Mucosa of descending colon (tissue), 3 donors: ENCODE results near the gene MINDY3. TPM values are rescaled to one million over a fixed set of nuclear protein-coding genes. Genes with fewer than 3 reads are reported as not detected.

Experiments used
- ATAC-seq: fragments of 200-7000 bp; cut with Tn5 transposase; one replicate; pipeline ENCODE4 v1.9.1; 2020; ENCODE audit warnings: mild to moderate bottlenecking, moderate library complexity
- DNase-seq, 3 donors: peaks; one replicate each; pipeline ENCODE4 v3.0.0-alpha.2; 2020
- H3K36me3 ChIP-seq: fragments of 200-600 bp; one replicate; pipeline ENCODE4 v1.8.0; 2021; ENCODE audit warnings: low read depth, mild to moderate bottlenecking
- H3K4me1 ChIP-seq: fragments of 200-600 bp; one replicate; pipeline ENCODE4 v1.8.0; 2021; ENCODE audit warnings: low read depth, mild to moderate bottlenecking
- H3K4me3 ChIP-seq: fragments of 200-600 bp; one replicate; pipeline ENCODE4 v1.8.0; 2021; ENCODE audit warnings: mild to moderate bottlenecking
- H3K9me3 ChIP-seq: fragments of 200-600 bp; one replicate; pipeline ENCODE4 v1.8.0; 2021; ENCODE audit warnings: mild to moderate bottlenecking
- CTCF ChIP-seq: fragments of 200-600 bp; IDR thresholded peaks from one replicate; pipeline ENCODE4 v1.8.0; 2022; ENCODE audit warnings: antibody characterized with exemption, mild to moderate bottlenecking
- intact Hi-C, 2 donors: fragments of 100-400 bp; cut with DNase I in 1 of 2; cut with micrococcal nuclease in 1 of 2; formaldehyde crosslinking; loops; one replicate each; pipeline versions ENCODE4 v1.11.0 to v1.11.1; 2022; cut with DNase I, micrococcal nuclease
- total RNA-seq, 3 donors: library from RNA; stranded (reverse); fragmentation: NEBNext Ultra II Directional in 2 of 3; extraction: Animal tissue kit (Norgen Biotek cat#: 25700) in 2 of 3; gene quantifications; one replicate each; pipeline versions ENCODE4 v1.2.1 to v1.2.4, GENCODE V29; 2021 to 2023
- donor health status: DM: no; HTN: no; CAD: no; lungs with moderate emphysema.
- donor health status: DM: no; HTN: no; CAD: no.
- donor health status: DM: no; HTN: yes; CAD: no.

The MINDY3 gene
- total RNA-seq, 3 donors from 2014 or later, result 20.2 to 36.4 (median 28.4) TPM

- intact Hi-C loops, result no loop called here
- Histone ChIP-seq H3K9me3 (no peaks in the 10 kb centered on the region), H3K4me3 (no peak overlapping the region), H3K36me3 (no peaks in the 10 kb centered on the region), H3K4me1 (no peaks in the 10 kb centered on the region)
- ATAC-seq (no peak), DNase-seq (no peak)
- no peak for TF ChIP-seq CTCF
These were observed 117.5 kb downstream of the MINDY3 start for GRCh38 chr10:15742836-15743235.

- intact Hi-C loops, result no loop called here
- no peak for ATAC-seq
- H3K9me3 ChIP-seq, result no peaks in the 10 kb centered on the region
- no peak for TF ChIP-seq CTCF
- no peak for DNase-seq
- no peak overlapping the region for H3K4me3 ChIP-seq
- no peaks in the 10 kb centered on the region for H3K4me1 ChIP-seq
- no peaks in the 10 kb centered on the region for H3K36me3 ChIP-seq
These were observed 118.2 kb downstream of the MINDY3 start for GRCh38 chr10:15742102-15742501.

- no peak for ATAC-seq
- Histone ChIP-seq H3K9me3 (no peaks in the 10 kb centered on the region), H3K36me3 (no peaks in the 10 kb centered on the region), H3K4me1 (no peaks in the 10 kb centered on the region), H3K4me3 (no peak overlapping the region)
- DNase-seq, result no peak
- intact Hi-C loops, result no loop called here
- TF ChIP-seq CTCF, result no peak
These were observed 118.7 kb downstream of the MINDY3 start for GRCh38 chr10:15741581-15741980.

GRCh38 chr10:15740261-15740660, 120.0 kb downstream of the MINDY3 start:
- no peaks in the 10 kb centered on the region for H3K9me3 ChIP-seq
- H3K4me1 ChIP-seq, result no peaks in the 10 kb centered on the region
- H3K36me3 ChIP-seq, result no peaks in the 10 kb centered on the region
- ATAC-seq, result no peak
- no peak overlapping the region for H3K4me3 ChIP-seq
- intact Hi-C loops, result no loop called here
- no peak for DNase-seq
- TF ChIP-seq CTCF, result no peak

- intact Hi-C loops, result no loop called here
- no peak for TF ChIP-seq CTCF
- ATAC-seq (no peak), DNase-seq (no peak)
- Histone ChIP-seq H3K36me3 (no peaks in the 10 kb centered on the region), H3K4me3 (no peak overlapping the region), H3K4me1 (no peaks in the 10 kb centered on the region), H3K9me3 (no peaks in the 10 kb centered on the region)
These were observed 120.9 kb downstream of the MINDY3 start for GRCh38 chr10:15739254-15739970.
